Endothelial cell of umbilical vein (primary cell): ENCODE measurements around the gene ALG2. TPM values are rescaled to one million over a fixed set of nuclear protein-coding genes. Genes with fewer than 3 reads are reported as not detected.

ENCODE experiments used
- BruUV-seq: library from RNA; stranded (reverse); fragments of 400-500 nt; replicated peaks from 2 replicates; lab custom pipeline; 2021; lab: Mats Ljungman, UMichigan
- CTCF ChIA-PET: fragments of 300-600, 350-600 bp; sonication (Branson Sonifier 250); formaldehyde crosslinking; loops from one replicate; lab custom pipeline; 2021; ENCODE audit warnings: antibody characterized with exemption, inconsistent platforms; lab: Charles Lee
- POLR2A ChIA-PET: fragments of 300-600, 350-600 bp; sonication (Branson Sonifier 250); formaldehyde crosslinking; loops from one replicate; lab custom pipeline; 2021; ENCODE audit warnings: antibody characterized with exemption, inconsistent platforms; lab: Charles Lee
- DNase-seq: peaks from one replicate; pipeline ENCODE4 v3.0.0-alpha.2; 2011; ENCODE audit warnings: low read depth, low spot score
- FAIRE-seq: peaks from 2 replicates; lab custom pipeline; 2011; peaks lifted over from hg19 to GRCh38; lab: Jason Lieb, UNC
- H2AFZ ChIP-seq: 2 replicates; pipeline ENCODE4 v1.6.0; 2012; ENCODE audit warnings: low read depth, low read length, control low read depth, inconsistent platforms
- H3K27ac ChIP-seq: 2 replicates; pipeline ENCODE4 v1.5.1; 2011; ENCODE audit warnings: low read depth, mild to moderate bottlenecking, control low read depth, low read length, moderate library complexity; ENCODE audit not compliant: insufficient read depth
- H3K27me3 ChIP-seq, 2 experiments: 2 replicates each; pipeline versions ENCODE4 v1.6.0 to v1.6.1; 2011; ENCODE audit warnings: low read length in 2 of 2, mixed read lengths in 1 of 2; ENCODE audit not compliant: control insufficient read depth in 2 of 2, insufficient read depth in 2 of 2
- H3K36me3 ChIP-seq, 2 experiments: 2 replicates in 1 of 2; 3 replicates in 1 of 2; pipeline ENCODE4 v1.5.1; 2011; ENCODE audit warnings: low read length in 2 of 2, mild to moderate bottlenecking in 1 of 2, moderate library complexity in 1 of 2; ENCODE audit not compliant: control insufficient read depth in 2 of 2, insufficient read depth in 2 of 2; ENCODE audit errors: extremely low read depth in 1 of 2
- H3K4me1 ChIP-seq: 3 replicates; pipeline ENCODE4 v1.5.1; 2011; ENCODE audit warnings: mild to moderate bottlenecking, low read length; ENCODE audit not compliant: control insufficient read depth, insufficient read depth; ENCODE audit errors: extremely low read depth
- H3K4me2 ChIP-seq: 2 replicates; pipeline ENCODE4 v1.6.1; 2011; ENCODE audit warnings: low read length, control low read depth, mixed read lengths; ENCODE audit not compliant: insufficient read depth
- H3K4me3 ChIP-seq, 3 experiments: fragments of 200-600 bp in 1 of 3; sonication (generic), shearing (Covaris generic) in 1 of 3; replicated peaks in 1 of 3; 2 replicates each; pipeline ENCODE4 v1.5.1; 2011 to 2016; ENCODE audit warnings: control low read depth in 3 of 3, low read length in 3 of 3, mild to moderate bottlenecking in 2 of 3, inconsistent platforms in 1 of 3, low read depth in 1 of 3, moderate library complexity in 1 of 3; ENCODE audit not compliant: insufficient read depth in 1 of 3
- H3K79me2 ChIP-seq: 2 replicates; pipeline ENCODE4 v1.6.0; 2012; ENCODE audit warnings: low read length, inconsistent platforms; ENCODE audit not compliant: control insufficient read depth, insufficient read depth
- H3K9ac ChIP-seq: replicated peaks from 2 replicates; pipeline ENCODE3; 2011; ENCODE audit warnings: low read length, control low read depth; ENCODE audit not compliant: insufficient read depth; ENCODE audit errors: extremely low read depth
- H3K9me1 ChIP-seq: replicated peaks from 3 replicates; pipeline ENCODE4 v1.6.0; 2011; ENCODE audit warnings: mild to moderate bottlenecking, low read length; ENCODE audit not compliant: control insufficient read depth, insufficient read depth; ENCODE audit errors: extremely low read depth
- H3K9me3 ChIP-seq: replicated peaks from 2 replicates; pipeline ENCODE4 v1.5.1; 2012; ENCODE audit warnings: low read length, inconsistent platforms; ENCODE audit not compliant: control insufficient read depth, insufficient read depth
- H4K20me1 ChIP-seq: replicated peaks from 2 replicates; pipeline ENCODE3; 2011; ENCODE audit warnings: mild to moderate bottlenecking, low read length; ENCODE audit not compliant: control insufficient read depth, insufficient read depth; ENCODE audit errors: extremely low read depth
- CTCF ChIP-seq, 2 donors: IDR thresholded peaks; 1 replicate in 1 of 2; 2 replicates in 1 of 2; pipeline ENCODE4 v1.5.1; 2011; ENCODE audit warnings: low read length in 2 of 2, mild to moderate bottlenecking in 2 of 2, moderate library complexity in 2 of 2, control low read depth in 1 of 2, inconsistent platforms in 1 of 2, low read depth in 1 of 2; ENCODE audit not compliant: insufficient read depth in 1 of 2; ENCODE audit errors: extremely low read depth in 1 of 2
- EZH2 ChIP-seq: IDR thresholded peaks from 2 replicates; pipeline ENCODE4 v1.6.1; 2012; ENCODE audit warnings: borderline replicate concordance, low read depth, mild to moderate bottlenecking, moderate library complexity, low read length, inconsistent platforms; ENCODE audit not compliant: severe bottlenecking
- FOS ChIP-seq: IDR thresholded peaks from 2 replicates; pipeline ENCODE4 v1.6.1; 2011; ENCODE audit warnings: mild to moderate bottlenecking, low read length, moderate library complexity, borderline replicate concordance; ENCODE audit not compliant: insufficient read depth
- GATA2 ChIP-seq: IDR thresholded peaks from 2 replicates; pipeline ENCODE4 v1.7.0; 2011; ENCODE audit warnings: low read depth, mild to moderate bottlenecking, moderate library complexity, mixed read lengths, low read length; ENCODE audit not compliant: insufficient read length, insufficient read depth
- JUN ChIP-seq: IDR thresholded peaks from 2 replicates; pipeline ENCODE4 v1.6.1; 2011; ENCODE audit warnings: borderline replicate concordance, low read depth; ENCODE audit not compliant: insufficient read length, insufficient read depth
- MAX ChIP-seq: IDR thresholded peaks from 2 replicates; pipeline ENCODE4 v1.6.1; 2011; ENCODE audit not compliant: insufficient read depth, insufficient read length
- MYC ChIP-seq: IDR thresholded peaks from one replicate; pipeline ENCODE4 v1.6.1; 2011; ENCODE audit warnings: mild to moderate bottlenecking, low read depth, low read length
- POLR2A ChIP-seq: IDR thresholded peaks from 2 replicates; pipeline ENCODE4 v1.6.1; 2012; ENCODE audit warnings: low read depth, mild to moderate bottlenecking, control low read depth, low read length
- dilution Hi-C: fragments of 300-500 bp; cut with MboI; formaldehyde crosslinking; loops from one replicate; pipeline ENCODE4 v1.15.0; 2019; ENCODE audit warnings: low sequenced_read_pairs; ENCODE audit not compliant: extremely low pct_ligation_motif_present
- intact Hi-C: fragments of 100-400 bp; cut with micrococcal nuclease; formaldehyde crosslinking; loops from one replicate; pipeline ENCODE4 v1.10.0; 2022
- polyA plus RNA-seq, 4 experiments: library from polyadenylated mRNA; depleted of rRNA in 3 of 4; stranded (reverse) in 3 of 4; unstranded in 1 of 4; fragments of >200 nt; gene quantifications; 2 replicates each; pipeline versions ENCODE4 v1.2.1 to v1.2.3, GENCODE V29; 2011 to 2012; ENCODE audit warnings: missing spikeins in 1 of 4
- total RNA-seq: library from RNA; stranded (reverse); gene quantifications from 2 replicates; pipeline ENCODE4 v1.2.3, GENCODE V29; 2021

ALG2 gene
- total and polyA plus RNA-seq, 2 donors (not counting 3 experiments of a cell fraction or from before 2014, with no cell fraction given) = 32.4 to 40.7 TPM

GRCh38 chr9:99224445-99224844, 2.7 kb upstream of the ALG2 start:
- dilution Hi-C loops = no loop called here
- no peak overlapping the region for H3K9ac ChIP-seq
- H3K9me1 ChIP-seq = no peaks in the 10 kb centered on the region
- no peaks in the 10 kb centered on the region for H3K9me3 ChIP-seq
- H3K36me3 ChIP-seq = peaks cover 4 to 21% of the 10 kb centered on the region in 2 experiments
- BruUV-seq = no TSS peak
- intact Hi-C loops = no loop called here
- POLR2A ChIA-PET = no interaction called here
- H4K20me1 ChIP-seq = peaks cover 3% of the 10 kb centered on the region
- FAIRE-seq (no peak), DNase-seq (no peak)
- peaks cover 77% of the 10 kb centered on the region for H3K79me2 ChIP-seq
- H3K4me2 ChIP-seq = peak overlapping the region; percentile 38
- H3K27ac ChIP-seq = no peak overlapping the region
- CTCF ChIA-PET = no interaction called here
- no peaks in the 10 kb centered on the region for H3K27me3 ChIP-seq
- H3K4me3 ChIP-seq = no peak overlapping the region
- H2AFZ ChIP-seq = no peak overlapping the region
- no peak for TF ChIP-seq EZH2
- no peak for TF ChIP-seq POLR2A
- no peak for TF ChIP-seq GATA2
- TF ChIP-seq MAX = no peak
- TF ChIP-seq JUN = no peak
- TF ChIP-seq FOS = no peak
- no peak for TF ChIP-seq MYC
- no peak for TF ChIP-seq CTCF (IDR thresholded peaks at IDR 0.05; ENCODE audit: extremely low read depth in 1 of 2, insufficient read depth in 1 of 2, low read depth in 1 of 2, low read length in 2 of 2)
- peaks cover 25% of the 10 kb centered on the region for H3K4me1 ChIP-seq
